Left lung (tissue), 10 donors: Measurements from ENCODE around the gene FMN1. TPM values are rescaled to one million over a fixed set of nuclear protein-coding genes. Genes with fewer than 3 reads are reported as not detected.

Source experiments
- ATAC-seq: fragments of 200-7000 bp; cut with Tn5 transposase; one replicate; pipeline ENCODE4 v1.9.1; 2020; ENCODE audit warnings: moderate library complexity
- DNase-seq, 4 donors: peaks; one replicate each; pipeline ENCODE4 v3.0.0-alpha.2; 2013 to 2020
- H3K27ac ChIP-seq, 2 donors: fragments of 200-600 bp; sonication (generic) in 1 of 2; one replicate each; pipeline versions ENCODE4 v1.5.0 to v1.8.0; 2020 to 2021
- H3K27me3 ChIP-seq, 2 donors: fragments of 200-600 bp; sonication (generic) in 1 of 2; one replicate each; pipeline versions ENCODE4 v1.5.0 to v1.8.0; 2020 to 2021
- H3K36me3 ChIP-seq, 2 donors: fragments of 200-600 bp; sonication (generic) in 1 of 2; one replicate each; pipeline versions ENCODE4 v1.5.0 to v1.8.0; 2020 to 2021
- H3K4me1 ChIP-seq, 2 donors: fragments of 200-600 bp; one replicate each; pipeline ENCODE4 v1.8.0; 2021
- H3K4me3 ChIP-seq, 2 donors: fragments of 200-600 bp; sonication (generic) in 1 of 2; one replicate each; pipeline versions ENCODE4 v1.5.0 to v1.8.0; 2020 to 2021; ENCODE audit warnings: mild to moderate bottlenecking in 1 of 2
- H3K9me3 ChIP-seq, 2 donors: fragments of 200-600 bp; sonication (generic) in 1 of 2; one replicate each; pipeline versions ENCODE4 v1.5.0 to v1.8.0; 2020 to 2021
- CTCF ChIP-seq, 2 donors: fragments of 200-600 bp; sonication (generic) in 1 of 2; IDR thresholded peaks; one replicate each; pipeline versions ENCODE4 v1.5.0 to v1.8.0; 2021; ENCODE audit warnings: antibody characterized with exemption in 2 of 2
- intact Hi-C, 2 donors: fragments of 100-400 bp; cut with DNase I; formaldehyde crosslinking; loops; one replicate each; pipeline versions ENCODE4 v1.11.2 to v1.14.2; 2022
- polyA plus RNA-seq, 6 donors: library from polyadenylated mRNA; unstranded; fragments of 120-200 nt; gene quantifications; one replicate each; pipeline ENCODE4 v1.2.1, GENCODE V29; 2013; ENCODE audit not compliant: insufficient read length in 6 of 6
- total RNA-seq, 2 donors: library from RNA; stranded (reverse); fragmentation: NEBNext Ultra II Directional; extraction: Animal tissue kit (Norgen Biotek cat#: 25700); gene quantifications; one replicate each; pipeline ENCODE4 v1.2.1, GENCODE V29; 2021
- donor health status: DM: no; HTN: yes; CAD: no.
- donor health status: DM: no; HTN: no; CAD: no.

The FMN1 gene
- total and polyA plus RNA-seq, 8 donors: 4.6 to 45.2 (median 8.4) TPM

GRCh38 chr15:33152502-33153109 lies 41.9 kb downstream of the FMN1 start:
- H3K4me3 ChIP-seq: peak overlapping the region in 1 of 2 donors; percentile 38
- peaks cover 5 to 49% of the 10 kb centered on the region in 2 donors for H3K4me1 ChIP-seq
- H3K36me3 ChIP-seq: no peaks in the 10 kb centered on the region
- TF ChIP-seq CTCF (IDR thresholded peaks at IDR 0.05): no peak
- intact Hi-C loops: no loop called here
- peak overlapping the region; percentile 35 to 77 for H3K27ac ChIP-seq
- peak in 1 of 4 donors; percentile 47 for DNase-seq
- H3K27me3 ChIP-seq: peaks cover 0 to 7% of the 10 kb centered on the region in 2 donors
- no peaks in the 10 kb centered on the region for H3K9me3 ChIP-seq
- ATAC-seq: peak; percentile 74

GRCh38 chr15:33150971-33151370 lies 43.5 kb downstream of the FMN1 start:
- no peak for DNase-seq
- no peaks in the 10 kb centered on the region for H3K9me3 ChIP-seq
- peak overlapping the region in 1 of 2 donors; percentile 38 for H3K4me3 ChIP-seq
- peak; percentile 12 for ATAC-seq
- TF ChIP-seq CTCF (IDR thresholded peaks at IDR 0.05): no peak
- H3K27ac ChIP-seq: peak overlapping the region in 1 of 2 donors; percentile 77
- peaks cover 0 to 7% of the 10 kb centered on the region in 2 donors for H3K27me3 ChIP-seq
- H3K36me3 ChIP-seq: no peaks in the 10 kb centered on the region
- intact Hi-C loops: no loop called here
- peaks cover 5 to 46% of the 10 kb centered on the region in 2 donors for H3K4me1 ChIP-seq

DNA sequence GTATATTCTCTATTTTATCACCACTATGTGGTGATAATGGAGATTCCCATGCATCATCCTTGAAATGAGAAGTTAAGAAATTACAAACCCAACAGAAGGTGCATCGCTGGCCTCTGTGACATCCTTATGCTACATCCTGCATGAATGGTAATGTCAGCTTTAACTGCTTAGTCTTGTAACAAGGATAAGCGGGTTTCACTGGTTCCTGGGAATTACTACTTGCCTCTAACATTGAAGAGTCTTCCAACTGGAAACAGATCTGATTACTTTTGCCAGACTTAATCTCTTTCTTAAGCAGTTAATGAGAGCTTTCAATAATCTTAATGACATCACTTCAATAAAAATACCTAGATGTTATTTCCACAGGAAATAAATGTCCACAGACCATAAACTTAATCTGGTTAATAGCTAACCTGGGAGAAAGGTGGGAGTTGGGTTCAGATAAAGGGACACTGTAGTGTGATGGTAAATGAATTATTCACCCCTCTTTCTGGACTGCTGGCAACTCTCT lies 44.0 kb downstream of the FMN1 start:
- TF ChIP-seq CTCF (IDR thresholded peaks at IDR 0.05): no peak
- H3K4me1 ChIP-seq: peaks cover 8 to 46% of the 10 kb centered on the region in 2 donors
- no peaks in the 10 kb centered on the region for H3K9me3 ChIP-seq
- H3K27ac ChIP-seq: peak overlapping the region in 1 of 2 donors; percentile 77
- intact Hi-C loops: no loop called here
- H3K4me3 ChIP-seq: peak overlapping the region in 1 of 2 donors; percentile 38
- ATAC-seq: no peak
- H3K36me3 ChIP-seq: no peaks in the 10 kb centered on the region
- no peak for DNase-seq
- H3K27me3 ChIP-seq: peaks cover 0 to 7% of the 10 kb centered on the region in 2 donors

GRCh38 chr15:33149919-33150318 lies 44.6 kb downstream of the FMN1 start:
- no peak for TF ChIP-seq CTCF (IDR thresholded peaks at IDR 0.05)
- Histone ChIP-seq H3K27ac (no peak overlapping the region), H3K36me3 (no peaks in the 10 kb centered on the region), H3K27me3 (peaks cover 0 to 7% of the 10 kb centered on the region in 2 donors), H3K4me3 (peak overlapping the region in 1 of 2 donors; percentile 38), H3K9me3 (no peaks in the 10 kb centered on the region), H3K4me1 (peaks cover 8 to 50% of the 10 kb centered on the region in 2 donors)
- ATAC-seq (no peak), DNase-seq (no peak)
- intact Hi-C loops: no loop called here

GRCh38 chr15:33148129-33148751 lies 46.3 kb downstream of the FMN1 start:
- Histone ChIP-seq H3K36me3 (no peaks in the 10 kb centered on the region), H3K4me3 (no peak overlapping the region), H3K27me3 (peaks cover 0 to 7% of the 10 kb centered on the region in 2 donors), H3K27ac (no peak overlapping the region), H3K9me3 (no peaks in the 10 kb centered on the region), H3K4me1 (peaks cover 8 to 50% of the 10 kb centered on the region in 2 donors)
- intact Hi-C loops: no loop called here
- DNase-seq: no peak
- ATAC-seq: no peak
- TF ChIP-seq CTCF (IDR thresholded peaks at IDR 0.05): no peak
